Measurements from ENCODE around the gene KCNH2. TPM values are rescaled to one million over a fixed set of nuclear protein-coding genes. Genes with fewer than 3 reads are reported as not detected.
A peak's percentile ranks its signal among the peaks of the same experiment; 100 is the strongest.

Gene KCNH2
- total and polyA plus RNA-seq, 8 donors: 4.0 to 77.7 (median 7.3) TPM

- Histone ChIP-seq H3K9me3 (no peaks in the 10 kb centered on the region), H3K27ac (peak overlapping the region in 3 of 5 donors; percentile 69 to 81 (median 72)), H3K36me3 (peaks cover 0 to 4% (median 0%) of the 10 kb centered on the region in 4 donors), H3K27me3 (peaks cover 0 to 43% (median 25%) of the 10 kb centered on the region in 3 donors), H3K4me3 (no peak overlapping the region), H3K4me1 (peaks cover 0 to 56% (median 26%) of the 10 kb centered on the region in 4 donors)
- intact Hi-C loops (cut with DNase I; ENCODE audit: low total_unique reads): no loop called here
- 69 to 84% (median 78%) methylated on average over 5 to 6 of the region's 6 CpGs for WGBS, 5 donors
- TF ChIP-seq POLR2AphosphoS5 (IDR thresholded peaks at IDR 0.05) (no peak), CTCF (IDR thresholded peaks at IDR 0.05) (no peak), POLR2A (IDR thresholded peaks at IDR 0.05) (no peak), EP300 (IDR thresholded peaks at IDR 0.05) (no peak)
- DNase-seq: peak in 1 of 2 donors; percentile 16
Observed at GRCh38 chr7:150944066-150945042, 33.8 kb downstream of the KCNH2 start.

GRCh38 chr7:150943453-150943814 lies 34.7 kb downstream of the KCNH2 start:
- Histone ChIP-seq H3K4me1 (peaks cover 0 to 62% (median 30%) of the 10 kb centered on the region in 4 donors), H3K36me3 (peaks cover 0 to 4% (median 0%) of the 10 kb centered on the region in 4 donors), H3K27ac (peak overlapping the region in 1 of 5 donors; percentile 11), H3K4me3 (no peak overlapping the region), H3K27me3 (peaks cover 0 to 42% (median 20%) of the 10 kb centered on the region in 3 donors), H3K9me3 (no peaks in the 10 kb centered on the region)
- WGBS, 5 donors: 80 to 92% (median 90%) methylated on average over 4 to 6 of the region's 6 CpGs
- intact Hi-C loops (cut with DNase I; ENCODE audit: low total_unique reads): no loop called here
- no peak for DNase-seq
- TF ChIP-seq EP300 (IDR thresholded peaks at IDR 0.05): no peak
- no peak for TF ChIP-seq CTCF (IDR thresholded peaks at IDR 0.05)
- TF ChIP-seq POLR2AphosphoS5 (IDR thresholded peaks at IDR 0.05): no peak
- no peak for TF ChIP-seq POLR2A (IDR thresholded peaks at IDR 0.05)

GRCh38 chr7:150942591-150943452 lies 35.3 kb downstream of the KCNH2 start:
- intact Hi-C loops (cut with DNase I; ENCODE audit: low total_unique reads): no loop called here
- whole genome bisulfite sequencing, 5 donors: 46 to 71% (median 69%) methylated on average over 7 to 13 of the region's 13 CpGs
- TF ChIP-seq EP300 (IDR thresholded peaks at IDR 0.05) (no peak), POLR2AphosphoS5 (IDR thresholded peaks at IDR 0.05) (no peak), POLR2A (IDR thresholded peaks at IDR 0.05) (no peak), CTCF (IDR thresholded peaks at IDR 0.05) (no peak)

More at GRCh38 chr7:150942591-150943452, 35.3 kb downstream of the KCNH2 start:
- peaks cover 0 to 62% (median 33%) of the 10 kb centered on the region in 4 donors for H3K4me1 ChIP-seq
- H3K27me3 ChIP-seq: peaks cover 0 to 36% (median 14%) of the 10 kb centered on the region in 3 donors
- no peak overlapping the region for H3K4me3 ChIP-seq
- peak in 1 of 2 donors; percentile 8 for DNase-seq
- no peaks in the 10 kb centered on the region for H3K9me3 ChIP-seq
- H3K27ac ChIP-seq: peak overlapping the region in 1 of 5 donors; percentile 0
- peaks cover 0 to 4% (median 0%) of the 10 kb centered on the region in 4 donors for H3K36me3 ChIP-seq

Data from stomach (tissue), 9 donors.